Measurements from ENCODE around the gene SMCO3. TPM values are rescaled to one million over a fixed set of nuclear protein-coding genes. Genes with fewer than 3 reads are reported as not detected.

SMCO3 gene
- total RNA-seq (2014; rRNA removed; shearing (Covaris generic)) (not detected in 2 replicates), total RNA-seq (2022) (not detected in 2 replicates), Bru-seq, nascent RNA (not detected), BruChase-seq, experiment 1, labeled RNA remaining after a 6-hour chase (not detected), BruChase-seq, experiment 2, labeled RNA remaining after a 2-hour chase (not detected)
- long read RNA-seq: 0 reads

GRCh38 chr12:14814014-14814413, at the start of gene SMCO3:
SMCO3 (minus strand) TSS chr12:14814182; CDS start chr12:14806680, 7,502 bp downstream.
- no peak within 1 kb of the TSS for H2AFZ ChIP-seq (ENCODE audit: low read length)
- no peaks in the 10 kb centered on the region for H4K20me1 ChIP-seq (ENCODE audit: insufficient read depth, low read length)
- H3K4me1 ChIP-seq (ENCODE audit: insufficient read depth, low read length, poor library complexity, severe bottlenecking): peaks cover 7% of the 10 kb centered on the region
- intact Hi-C loops (cut with micrococcal nuclease; ENCODE audit: unreplicated experiment): no loop called here
- H3K4me3 ChIP-seq (ENCODE audit: low read depth, low read length, poor library complexity, severe bottlenecking): no peak within 1 kb of the TSS
- no peaks in the 10 kb centered on the region for H3K79me2 ChIP-seq (ENCODE audit: insufficient read depth, low read depth, low read length)
- BruUV-seq (replicated peaks): no TSS peak
- H3K27ac ChIP-seq (ENCODE audit: low read depth, low read length, poor library complexity, severe bottlenecking): no peak within 1 kb of the TSS
- H3K9me2 ChIP-seq (ENCODE audit: insufficient read depth, low read length): no peaks in the 10 kb centered on the region
- no peak within 1 kb of the TSS for H3K4me2 ChIP-seq (ENCODE audit: low read length)
- DNase-seq (ENCODE audit: low spot score): no peak
- ChIA-PET POLR2A (interaction anchor here (0.9 to 1.1 kb wide), 3 partner anchors 8 to 13 kb away, joined by 3 to 5 read pairs (median 4); no protein-coding TSS in a partner anchor), CTCF (ENCODE audit: unreplicated experiment) (no interaction called here)
- no peak for TF ChIP-seq EZH2phosphoT487 (IDR thresholded peaks at IDR 0.05; ENCODE audit: borderline replicate concordance, low read depth, low read length)
- no peak for TF ChIP-seq CTCF (conservative IDR thresholded peaks at IDR 0.05; ENCODE audit: low read length)
- peaks cover under 1% of the 10 kb centered on the region; the same call in 1 of the 2 replicates for H3K9me3 ChIP-seq (ENCODE audit: low read length)
- H3K36me3 ChIP-seq (ENCODE audit: insufficient read depth, low read length): no peaks in the 10 kb centered on the region

GRCh38 chr12:14860490-14860889, 46.5 kb upstream of the SMCO3 start:
- no TSS peak for BruUV-seq (replicated peaks)
- Histone ChIP-seq H3K4me1 (ENCODE audit: insufficient read depth, low read length, poor library complexity, severe bottlenecking) (peaks cover 15% of the 10 kb centered on the region), H3K9me3 (ENCODE audit: low read length) (peaks cover 15% of the 10 kb centered on the region; the same call in 1 of the 2 replicates), H3K4me2 (ENCODE audit: low read length) (no peak overlapping the region), H3K79me2 (ENCODE audit: insufficient read depth, low read depth, low read length) (no peaks in the 10 kb centered on the region), H3K36me3 (ENCODE audit: insufficient read depth, low read length) (no peaks in the 10 kb centered on the region), H3K9me2 (ENCODE audit: insufficient read depth, low read length) (no peaks in the 10 kb centered on the region), H4K20me1 (ENCODE audit: insufficient read depth, low read length) (no peaks in the 10 kb centered on the region), H2AFZ (ENCODE audit: low read length) (no peak overlapping the region), H3K4me3 (ENCODE audit: low read depth, low read length, poor library complexity, severe bottlenecking) (no peak overlapping the region), H3K27ac (ENCODE audit: low read depth, low read length, poor library complexity, severe bottlenecking) (no peak overlapping the region)
- ChIA-PET POLR2A (interaction anchor here (0.7 kb wide), 2 partner anchors 77 to 86 kb away, joined by 3 to 4 read pairs; no protein-coding TSS in a partner anchor), CTCF (ENCODE audit: unreplicated experiment) (no interaction called here)
- intact Hi-C loops (cut with micrococcal nuclease; ENCODE audit: unreplicated experiment): no loop called here
- DNase-seq (ENCODE audit: low spot score): no peak
- TF ChIP-seq EZH2phosphoT487 (IDR thresholded peaks at IDR 0.05; ENCODE audit: borderline replicate concordance, low read depth, low read length) (no peak), CTCF (conservative IDR thresholded peaks at IDR 0.05; ENCODE audit: low read length) (no peak)

- H3K27ac ChIP-seq (ENCODE audit: low read depth, low read length, poor library complexity, severe bottlenecking): no peak overlapping the region
- H3K79me2 ChIP-seq (ENCODE audit: insufficient read depth, low read depth, low read length): no peaks in the 10 kb centered on the region
- no peak for DNase-seq (ENCODE audit: low spot score)
- H2AFZ ChIP-seq (ENCODE audit: low read length): peak overlapping the region; percentile 60
- H4K20me1 ChIP-seq (ENCODE audit: insufficient read depth, low read length): no peaks in the 10 kb centered on the region
- ChIA-PET POLR2A (interaction anchor here (0.7 to 2.0 kb wide), 4 partner anchors 10 to 20 kb away, joined by 4 to 7 read pairs (median 6); no protein-coding TSS in a partner anchor), CTCF (ENCODE audit: unreplicated experiment) (no interaction called here)
- peaks cover 32% of the 10 kb centered on the region for H3K4me1 ChIP-seq (ENCODE audit: insufficient read depth, low read length, poor library complexity, severe bottlenecking)
- no peaks in the 10 kb centered on the region for H3K36me3 ChIP-seq (ENCODE audit: insufficient read depth, low read length)
- no peaks in the 10 kb centered on the region for H3K9me2 ChIP-seq (ENCODE audit: insufficient read depth, low read length)
- TF ChIP-seq CTCF (conservative IDR thresholded peaks at IDR 0.05; ENCODE audit: low read length) (no peak), EZH2phosphoT487 (IDR thresholded peaks at IDR 0.05; ENCODE audit: borderline replicate concordance, low read depth, low read length) (no peak)
- no TSS peak for BruUV-seq (replicated peaks)
- no peak overlapping the region for H3K4me3 ChIP-seq (ENCODE audit: low read depth, low read length, poor library complexity, severe bottlenecking)
- intact Hi-C loops (cut with micrococcal nuclease; ENCODE audit: unreplicated experiment): no loop called here
- H3K4me2 ChIP-seq (ENCODE audit: low read length): no peak overlapping the region
- peaks cover 15% of the 10 kb centered on the region; the same call in 1 of the 2 replicates for H3K9me3 ChIP-seq (ENCODE audit: low read length)
Measured at GRCh38 chr12:14858513-14858912, 44.5 kb upstream of the SMCO3 start.
